T-cell (primary cell): ENCODE measurements around the gene LTC4S. TPM values are rescaled to one million over a fixed set of nuclear protein-coding genes. Genes with fewer than 3 reads are reported as not detected.
A peak's percentile ranks its signal among the peaks of the same experiment; 100 is the strongest.

ENCODE experiments used
- ATAC-seq, 4 experiments: fragments of 200-7000 bp in 3 of 4; fragments of 150-1000 bp in 1 of 4; cut with Tn5 transposase; replicated peaks in 1 of 4; 1 replicate in 3 of 4; 2 replicates in 1 of 4; pipeline ENCODE4 v1.10.0; 2021; ENCODE audit warnings: moderate library complexity in 3 of 4, mild to moderate bottlenecking in 2 of 4, moderate number of reproducible peaks in 1 of 4
- CTCF ChIA-PET, 2 donors: fragments of 300-600 bp; sonication (Branson Sonifier 250); formaldehyde crosslinking; loops; one replicate each; lab custom pipeline; 2022; ENCODE audit warnings: antibody characterized with exemption in 2 of 2; lab: Charles Lee
- POLR2A ChIA-PET, 2 donors: fragments of 300-600 bp; sonication (Branson Sonifier 250); formaldehyde crosslinking; loops; one replicate each; lab custom pipeline; 2022; ENCODE audit warnings: antibody characterized with exemption in 2 of 2; lab: Charles Lee
- DNase-seq, 35 experiments: peaks; one replicate each; pipeline versions ENCODE4 v3.0.0 to v3.0.0-alpha.2; 2013 to 2023
- H3K27ac ChIP-seq: one replicate; pipeline ENCODE4 v1.5.1; 2013; ENCODE audit warnings: low read length
- H3K27me3 ChIP-seq, 2 experiments: replicated peaks in 1 of 2; 1 replicate in 1 of 2; 2 replicates in 1 of 2; pipeline versions ENCODE4 v1.6.1 to v1.7.0; 2013; ENCODE audit warnings: low read length in 1 of 2, mixed read lengths in 1 of 2; ENCODE audit not compliant: control insufficient read depth in 2 of 2, insufficient read depth in 2 of 2; ENCODE audit errors: extremely low read depth in 1 of 2
- H3K36me3 ChIP-seq, 2 donors: 1 replicate in 1 of 2; 2 replicates in 1 of 2; pipeline versions ENCODE4 v1.6.1 to v1.7.0; 2013; ENCODE audit warnings: low read length in 1 of 2; ENCODE audit not compliant: control insufficient read depth in 2 of 2, insufficient read depth in 1 of 2; ENCODE audit errors: extremely low read depth in 1 of 2
- H3K4me1 ChIP-seq, 2 experiments: 1 replicate in 1 of 2; 2 replicates in 1 of 2; pipeline versions ENCODE4 v1.6.1 to v1.7.0; 2013; ENCODE audit warnings: low read length in 2 of 2, mixed read lengths in 1 of 2; ENCODE audit not compliant: insufficient read depth in 2 of 2, control insufficient read depth in 1 of 2; ENCODE audit errors: extremely low read depth in 1 of 2
- H3K4me3 ChIP-seq, 2 donors: 1 replicate in 1 of 2; 2 replicates in 1 of 2; pipeline versions ENCODE4 v1.5.1 to v1.7.0; 2013; ENCODE audit warnings: mild to moderate bottlenecking in 2 of 2, low read length in 1 of 2, moderate library complexity in 1 of 2; ENCODE audit not compliant: control insufficient read depth in 1 of 2; ENCODE audit errors: extremely low read depth in 1 of 2
- H3K9me3 ChIP-seq: 2 replicates; pipeline ENCODE4 v1.7.0; 2013
- H3K27ac Mint-ChIP-seq, 2 donors: one replicate each; pipeline ENCODE4 v1.8.0; 2020 to 2021; ENCODE audit warnings: mild to moderate bottlenecking in 2 of 2, mixed read lengths in 2 of 2
- H3K27me3 Mint-ChIP-seq, 2 donors: one replicate each; pipeline ENCODE4 v1.8.0; 2021 to 2022; ENCODE audit warnings: mixed read lengths in 2 of 2
- H3K36me3 Mint-ChIP-seq: one replicate; pipeline ENCODE4 v1.8.0; 2021; ENCODE audit warnings: mixed read lengths
- H3K4me1 Mint-ChIP-seq, 3 donors: one replicate each; pipeline ENCODE4 v1.8.0; 2020 to 2022; ENCODE audit warnings: mixed read lengths in 3 of 3, mild to moderate bottlenecking in 1 of 3
- H3K4me3 Mint-ChIP-seq, 3 donors: one replicate each; pipeline ENCODE4 v1.8.0; 2020 to 2022; ENCODE audit warnings: mild to moderate bottlenecking in 3 of 3, mixed read lengths in 3 of 3, moderate library complexity in 3 of 3
- H3K9me3 Mint-ChIP-seq, 3 donors: one replicate each; pipeline ENCODE4 v1.8.0; 2020 to 2022; ENCODE audit warnings: mixed read lengths in 3 of 3
- WGBS: methylation state at CpG from one replicate; pipeline ENCODE4 v1.1.5; 2013; ENCODE audit warnings: missing lambda C conversion rate; ENCODE audit not compliant: insufficient coverage; 5-methylcytosine and 5-hydroxymethylcytosine counted together
- total RNA-seq, 35 experiments: library from RNA in 6 of 35; stranded (reverse) in 6 of 35; fragments of 120-200 nt in 1 of 35; gene quantifications; one replicate each; pipeline versions ENCODE4 v1.2.1 to v1.2.4 and lab custom pipeline; 2013 to 2026

LTC4S gene
- total RNA-seq, 5 donors from 2014 or later (not counting 1 experiment from before 2014, with no cell fraction given): 3.6 to 12.6 (median 8.1) TPM

DNA sequence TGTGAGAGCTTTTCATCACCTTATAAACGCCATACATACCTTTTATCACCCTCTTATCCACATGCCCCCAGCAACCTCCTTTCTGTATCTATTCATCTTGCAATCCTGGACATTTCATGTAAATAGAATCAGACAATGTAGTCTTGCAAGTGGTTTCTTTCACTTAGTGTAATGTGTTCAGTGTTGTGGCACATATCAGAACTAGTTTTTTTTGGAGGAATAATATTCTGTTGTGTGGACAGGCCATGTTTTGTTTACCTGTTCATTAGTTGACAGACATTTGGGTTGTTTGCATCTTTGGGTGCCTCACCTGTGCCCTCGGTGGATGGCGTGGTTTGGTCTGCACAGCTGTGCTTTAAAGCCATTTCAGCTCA, 28.3 kb downstream of the LTC4S start:
- Mint-ChIP-seq H3K27me3 (no peaks in the 10 kb centered on the region), H3K36me3 (peaks cover 24% of the 10 kb centered on the region), H3K4me3 (peak overlapping the region; percentile 94 to 95 (median 94)), H3K4me1 (peaks cover 53 to 67% (median 54%) of the 10 kb centered on the region in 3 donors), H3K27ac (peak overlapping the region; percentile 94 to 96), H3K9me3 (no peaks in the 10 kb centered on the region)
- POLR2A ChIA-PET: interaction anchor here (0.6 to 1.0 kb wide), 5 partner anchors 9 to 34 kb away, joined by 3 to 5 read pairs (median 3); no protein-coding TSS in a partner anchor
- peaks cover 0 to 42% of the 10 kb centered on the region in 2 donors for H3K36me3 ChIP-seq
- peak overlapping the region; percentile 98 for H3K27ac ChIP-seq
- 83% methylated on average over 1 of the region's 3 CpGs for WGBS
- peaks cover 7 to 63% of the 10 kb centered on the region in 2 experiments for H3K4me1 ChIP-seq
- CTCF ChIA-PET: interaction anchor here (0.7 to 1.0 kb wide), 6 partner anchors 8 to 59 kb away, joined by 3 to 7 read pairs (median 4); no protein-coding TSS in a partner anchor
- no peak for ATAC-seq
- H3K9me3 ChIP-seq: no peaks in the 10 kb centered on the region
- no peak for DNase-seq
- peaks cover 0 to 13% of the 10 kb centered on the region in 2 experiments for H3K27me3 ChIP-seq
- H3K4me3 ChIP-seq: peak overlapping the region in 1 of 2 donors; percentile 90

DNA sequence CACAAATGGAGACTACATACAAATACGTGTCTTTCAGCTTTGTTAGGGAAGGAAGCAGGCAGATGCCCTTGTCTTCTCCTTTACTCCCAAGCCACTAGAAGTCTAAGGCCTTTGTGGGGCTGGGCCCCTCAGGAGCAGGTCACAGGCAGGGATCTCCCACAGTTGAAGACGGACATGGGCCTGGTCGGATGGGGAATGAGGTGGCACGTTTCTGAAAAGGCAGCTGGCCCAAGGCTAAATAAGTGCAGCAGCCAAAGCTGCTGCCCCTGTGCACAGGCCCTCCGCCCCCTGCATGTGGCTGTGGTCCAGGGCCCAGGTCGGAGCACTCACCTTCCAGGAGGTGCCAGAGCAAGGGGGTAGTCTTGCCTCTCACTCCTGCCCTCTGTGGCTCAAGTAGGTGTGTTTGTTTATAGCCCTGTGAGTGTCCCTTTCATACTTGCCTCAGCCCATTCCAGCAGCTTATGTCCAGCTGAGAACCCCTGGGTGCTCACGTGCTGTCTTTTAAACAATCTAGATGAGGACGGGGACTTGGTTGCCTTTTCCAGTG, 28.7 kb downstream of the LTC4S start:
- no peak for DNase-seq
- Histone ChIP-seq H3K9me3 (no peaks in the 10 kb centered on the region), H3K4me3 (no peak overlapping the region), H3K27me3 (peaks cover 0 to 8% of the 10 kb centered on the region in 2 experiments), H3K36me3 (peaks cover 0 to 45% of the 10 kb centered on the region in 2 donors), H3K27ac (peak overlapping the region; percentile 98), H3K4me1 (peaks cover 7 to 58% of the 10 kb centered on the region in 2 experiments)
- Mint-ChIP-seq H3K36me3 (peaks cover 27% of the 10 kb centered on the region), H3K27ac (peak overlapping the region; percentile 94 to 96), H3K9me3 (no peaks in the 10 kb centered on the region), H3K4me1 (peaks cover 54 to 63% (median 54%) of the 10 kb centered on the region in 3 donors), H3K4me3 (peak overlapping the region; percentile 94 to 95 (median 94)), H3K27me3 (no peaks in the 10 kb centered on the region)
- 94% methylated on average over 7 of the region's 8 CpGs for WGBS
- no peak for ATAC-seq
- ChIA-PET CTCF (interaction anchor here (0.7 to 1.0 kb wide), 6 partner anchors 8 to 59 kb away, joined by 3 to 7 read pairs (median 4); no protein-coding TSS in a partner anchor), POLR2A (interaction anchor here (0.6 to 1.0 kb wide), 6 partner anchors 9 to 36 kb away, joined by 3 to 6 read pairs (median 3); partner anchors contain the start of gene MRNIP (in 1 of the 2))

- Mint-ChIP-seq H3K4me1 (peaks cover 45 to 54% (median 48%) of the 10 kb centered on the region in 3 donors), H3K36me3 (peaks cover 39% of the 10 kb centered on the region), H3K27ac (no peak overlapping the region), H3K4me3 (no peak overlapping the region), H3K9me3 (no peaks in the 10 kb centered on the region), H3K27me3 (no peaks in the 10 kb centered on the region)
- WGBS: 97% methylated on average over 19 of the region's 22 CpGs
- Histone ChIP-seq H3K4me1 (peaks cover 7 to 44% of the 10 kb centered on the region in 2 experiments), H3K9me3 (no peaks in the 10 kb centered on the region), H3K27me3 (no peaks in the 10 kb centered on the region), H3K4me3 (no peak overlapping the region), H3K36me3 (peaks cover 0 to 59% of the 10 kb centered on the region in 2 donors), H3K27ac (no peak overlapping the region)
- DNase-seq (no peak), ATAC-seq (no peak)
- POLR2A ChIA-PET: no interaction called here
- CTCF ChIA-PET: no interaction called here
Measured at GRCh38 chr5:179823937-179824744, 30.4 kb downstream of the LTC4S start.

DNA sequence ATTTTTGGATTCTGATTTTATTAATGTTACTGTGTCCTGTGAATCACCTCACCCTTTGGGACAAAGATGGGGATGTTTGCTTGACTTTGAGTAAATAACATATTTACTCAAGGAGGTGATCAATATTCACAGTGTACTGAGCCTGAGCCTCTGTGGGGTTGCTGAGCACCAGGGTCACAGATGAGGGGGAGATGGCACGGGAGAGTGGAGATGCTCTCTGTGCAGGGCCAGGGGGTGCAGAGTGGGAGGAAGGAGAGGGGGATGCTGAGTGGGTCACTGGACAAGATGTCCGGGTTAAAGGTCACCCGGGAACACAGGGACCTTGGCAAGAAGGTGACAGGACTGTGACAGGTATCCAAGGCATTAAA, 30.9 kb downstream of the LTC4S start:
- peaks cover 0 to 65% of the 10 kb centered on the region in 2 donors for H3K36me3 ChIP-seq

DNA sequence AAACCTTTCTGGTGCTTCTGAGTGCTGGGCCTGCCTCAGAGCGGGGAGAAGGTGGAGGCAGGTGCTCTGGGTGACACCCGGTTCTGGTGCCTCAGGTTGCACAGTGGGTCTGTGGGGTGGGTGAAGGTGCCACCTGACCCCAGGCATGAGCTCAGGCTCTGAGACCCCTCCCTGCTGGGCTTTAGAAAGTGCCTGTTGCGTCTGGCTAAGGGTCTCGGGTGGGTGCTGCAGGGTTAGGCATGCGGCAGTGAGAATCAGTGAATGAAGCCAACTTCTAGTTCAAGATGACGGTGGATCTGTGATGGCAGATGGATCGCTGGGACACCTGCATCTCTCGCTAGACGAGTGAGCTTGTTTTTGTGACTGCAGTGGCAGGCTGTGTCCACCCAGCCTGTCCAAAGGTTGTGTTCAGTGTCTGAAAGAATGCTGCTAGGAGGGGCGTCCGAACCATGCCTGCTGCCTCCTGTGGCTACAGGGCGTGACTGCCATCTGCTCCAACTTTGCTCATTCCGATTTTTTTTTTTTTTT, 31.9 kb downstream of the LTC4S start:
- ATAC-seq: no peak
- Mint-ChIP-seq H3K4me1 (peaks cover 34 to 45% (median 40%) of the 10 kb centered on the region in 3 donors), H3K9me3 (no peaks in the 10 kb centered on the region), H3K36me3 (peaks cover 50% of the 10 kb centered on the region), H3K27ac (no peak overlapping the region), H3K27me3 (no peaks in the 10 kb centered on the region), H3K4me3 (no peak overlapping the region)
- H3K27me3 ChIP-seq: no peaks in the 10 kb centered on the region
- peaks cover 0 to 72% of the 10 kb centered on the region in 2 donors for H3K36me3 ChIP-seq
- no peaks in the 10 kb centered on the region for H3K9me3 ChIP-seq
- DNase-seq: no peak
- 95% methylated on average over 12 of the region's 13 CpGs for WGBS
- peaks cover 4 to 30% of the 10 kb centered on the region in 2 experiments for H3K4me1 ChIP-seq
- H3K4me3 ChIP-seq: no peak overlapping the region
- ChIA-PET POLR2A (no interaction called here), CTCF (no interaction called here)
- H3K27ac ChIP-seq: no peak overlapping the region

More for the DNA sequence above, 30.9 kb downstream of the LTC4S start:
- peaks cover 5 to 38% of the 10 kb centered on the region in 2 experiments for H3K4me1 ChIP-seq
- no peaks in the 10 kb centered on the region for H3K27me3 ChIP-seq
- no peak overlapping the region for H3K4me3 Mint-ChIP-seq
- H3K4me1 Mint-ChIP-seq: peaks cover 41 to 51% (median 45%) of the 10 kb centered on the region in 3 donors
- H3K27me3 Mint-ChIP-seq: no peaks in the 10 kb centered on the region
- H3K4me3 ChIP-seq: no peak overlapping the region
- no peak for ATAC-seq
- H3K9me3 ChIP-seq: no peaks in the 10 kb centered on the region
- H3K9me3 Mint-ChIP-seq: no peaks in the 10 kb centered on the region
- H3K36me3 Mint-ChIP-seq: peaks cover 44% of the 10 kb centered on the region
- ChIA-PET CTCF (no interaction called here), POLR2A (no interaction called here)
- no peak overlapping the region for H3K27ac ChIP-seq
- peak overlapping the region in 1 of 2 donors; percentile 23 for H3K27ac Mint-ChIP-seq
- WGBS: 100% methylated on average over 1 of the region's 3 CpGs
- DNase-seq: no peak

DNA sequence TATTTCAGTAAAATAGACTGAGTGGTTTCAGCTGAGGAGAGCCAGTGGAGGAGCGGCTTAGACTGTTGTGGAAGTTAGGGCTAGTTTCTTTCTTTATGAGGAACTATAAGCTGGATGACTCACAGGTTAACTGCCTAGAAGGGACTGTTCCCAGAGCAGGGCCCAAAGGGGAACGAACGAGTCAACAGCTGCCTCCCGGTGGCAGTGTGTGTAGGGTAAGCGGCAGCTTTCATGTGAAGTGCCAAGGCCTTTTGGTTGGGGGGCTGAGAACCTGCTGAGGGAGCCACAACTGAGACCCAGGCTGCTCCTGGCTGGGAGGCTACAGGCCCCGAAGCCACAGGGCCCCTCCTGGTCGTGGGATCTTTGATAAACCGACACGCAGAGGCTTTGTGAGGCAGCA, 33.9 kb downstream of the LTC4S start:
- POLR2A ChIA-PET: interaction anchor here in 1 of 2 donors (0.6 kb wide), 1 partner anchor 15 kb away, joined by 3 read pairs; no protein-coding TSS in a partner anchor
- no peaks in the 10 kb centered on the region for H3K9me3 Mint-ChIP-seq
- H3K4me3 Mint-ChIP-seq: no peak overlapping the region
- peak overlapping the region in 1 of 2 donors; percentile 24 for H3K27ac Mint-ChIP-seq
- peak in 1 of 4 experiments; percentile 40 for ATAC-seq
- CTCF ChIA-PET: no interaction called here
- Histone ChIP-seq H3K27ac (no peak overlapping the region), H3K4me1 (peaks cover 0 to 18% of the 10 kb centered on the region in 2 experiments), H3K9me3 (no peaks in the 10 kb centered on the region), H3K27me3 (no peaks in the 10 kb centered on the region), H3K36me3 (peaks cover 8 to 87% of the 10 kb centered on the region in 2 donors), H3K4me3 (no peak overlapping the region)
- H3K4me1 Mint-ChIP-seq: peaks cover 21 to 35% (median 31%) of the 10 kb centered on the region in 3 donors
- peaks cover 63% of the 10 kb centered on the region for H3K36me3 Mint-ChIP-seq
- 62% methylated on average over 9 of the region's 9 CpGs for WGBS
- no peak for DNase-seq
- no peaks in the 10 kb centered on the region for H3K27me3 Mint-ChIP-seq
